ENCODE data around the gene SEC61A2. TPM values are rescaled to one million over a fixed set of nuclear protein-coding genes. Genes with fewer than 3 reads are reported as not detected.

SEC61A2 gene
- total and polyA plus RNA-seq, 2 of the 8 experiments (the other 6 are each of a cell fraction or from before 2014, with no cell fraction given) = 18.2 to 19.2 TPM

DNA sequence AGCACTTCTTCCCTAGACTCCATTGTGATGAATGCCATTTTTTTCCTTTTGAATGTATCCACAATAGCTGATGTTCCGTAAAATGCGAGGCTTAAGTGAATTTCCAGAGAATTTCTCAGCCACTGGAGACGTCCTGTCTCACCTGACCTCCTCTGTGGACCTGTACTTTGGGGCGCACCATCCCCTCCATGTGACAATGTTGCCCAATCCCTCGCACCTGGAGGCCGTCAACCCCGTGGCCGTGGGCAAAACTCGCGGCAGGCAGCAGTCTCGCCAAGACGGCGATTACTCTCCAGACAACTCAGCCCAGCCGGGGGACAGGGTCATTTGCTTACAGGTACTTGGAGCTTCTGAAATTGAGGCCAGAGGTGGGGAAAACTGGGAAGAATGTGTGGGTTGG, 40.6 kb upstream of the SEC61A2 start:
- no peak overlapping the region for H2BK120ac ChIP-seq (replicated peaks; ENCODE audit: low read depth, low read length)
- no peak overlapping the region for H2BK5ac ChIP-seq (ENCODE audit: low read depth, low read length)
- TF ChIP-seq PHF8 (conservative IDR thresholded peaks at IDR 0.05; ENCODE audit: low read depth, low read length) = no peak
- TF ChIP-seq TEAD4 (IDR thresholded peaks at IDR 0.05; ENCODE audit: low read depth, low read length) = no peak
- no peak for TF ChIP-seq CHD1 (IDR thresholded peaks at IDR 0.05; ENCODE audit: low read depth, low read length)
- TF ChIP-seq GABPA (IDR thresholded peaks at IDR 0.05; ENCODE audit: borderline replicate concordance, insufficient read depth, low read length) = no peak

More for the DNA sequence above, 40.6 kb upstream of the SEC61A2 start:
- no peak overlapping the region for H2BK15ac ChIP-seq (ENCODE audit: low read length)
- no peaks in the 10 kb centered on the region for H3K27me3 ChIP-seq (replicated peaks in 1 of 4; ENCODE audit: control insufficient read depth in 3 of 4, extremely low read depth in 1 of 4, insufficient read depth in 3 of 4, low read length in 3 of 4)
- peaks cover 21 to 84% (median 52%) of the 10 kb centered on the region in 4 experiments for H3K36me3 ChIP-seq (ENCODE audit: control insufficient read depth in 2 of 4, insufficient read depth in 4 of 4, low read length in 3 of 4)
- no peak overlapping the region for H3K4me3 ChIP-seq (ENCODE audit: extremely low read depth in 1 of 4, insufficient read depth in 2 of 4, low read depth in 3 of 4, low read length in 4 of 4)
- H3K27ac ChIP-seq (ENCODE audit: low read depth, low read length) = no peak overlapping the region
- H3K79me1 ChIP-seq (ENCODE audit: low read depth, low read length) = no peaks in the 10 kb centered on the region; the same call in 1 of the 2 replicates
- no peak overlapping the region for H3K56ac ChIP-seq (replicated peaks; ENCODE audit: insufficient read length, low read depth, low read length)
- H2AK5ac ChIP-seq (ENCODE audit: low read depth, low read length) = no peak overlapping the region
- ChIA-PET POLR2A (ENCODE audit: partially characterized antibody) (no interaction called here), CTCF (ENCODE audit: partially characterized antibody) (interaction anchor here (0.7 kb wide), 1 partner anchor 885 kb away, joined by 3 read pairs; no protein-coding TSS in a partner anchor)
- H2AFZ ChIP-seq (ENCODE audit: low read length) = no peak overlapping the region
- no peak overlapping the region for H2BK20ac ChIP-seq (ENCODE audit: low read length)
- H3K14ac ChIP-seq (ENCODE audit: insufficient read length) = no peak overlapping the region
- H3K9me3 ChIP-seq (ENCODE audit: insufficient read depth in 2 of 2, low read depth in 1 of 2, low read length in 1 of 2) = no peaks in the 10 kb centered on the region
- 0 out of 2 replicates have a peak overlapping the region, but pooled peaks have one; percentile 4 for H4K8ac ChIP-seq (ENCODE audit: extremely low read depth, insufficient read depth, low read length)
- H4K5ac ChIP-seq (ENCODE audit: insufficient read length, low read depth, low read length) = no peak overlapping the region
- H4K20me1 ChIP-seq (replicated peaks in 1 of 2; ENCODE audit: control insufficient read depth in 1 of 2, insufficient read depth in 2 of 2, low read length in 2 of 2) = no peaks in the 10 kb centered on the region
- DNase-seq (ENCODE audit: low read depth in 1 of 2, low spot score in 2 of 2) (no peak), FAIRE-seq (no peak)
- H3K79me2 ChIP-seq (ENCODE audit: control insufficient read depth in 1 of 2, insufficient read depth in 2 of 2, low read length in 2 of 2) = no peaks in the 10 kb centered on the region
- H4K91ac ChIP-seq (replicated peaks; ENCODE audit: insufficient read length, low read length) = no peak overlapping the region
- no peak overlapping the region for H3K4ac ChIP-seq (replicated peaks; ENCODE audit: insufficient read length, low read depth, low read length)
- no peak overlapping the region for H3K4me2 ChIP-seq (ENCODE audit: insufficient read depth in 1 of 2, low read depth in 2 of 2, low read length in 2 of 2)
- H3K4me1 ChIP-seq (replicated peaks in 1 of 4; ENCODE audit: control insufficient read depth in 3 of 4, insufficient read depth in 4 of 4, low read length in 3 of 4) = no peaks in the 10 kb centered on the region
- H3K23me2 ChIP-seq (ENCODE audit: low read depth, low read length) = no peaks in the 10 kb centered on the region
- H3K23ac ChIP-seq (ENCODE audit: insufficient read length) = no peak overlapping the region
- H3K9ac ChIP-seq (replicated peaks in 1 of 4; ENCODE audit: extremely low read depth in 1 of 4, low read depth in 3 of 4, low read length in 3 of 4) = no peak overlapping the region
- 96% methylated on average over 14 of the region's 14 CpGs; no CpG with 5 or more reads in 1 of the 2 experiments for WGBS, 2 experiments (ENCODE audit: extremely low coverage in 1 of 2, insufficient coverage in 1 of 2, insufficient read length in 1 of 2, insufficient replicate concordance in 2 of 2, low coverage in 1 of 2, low lambda C conversion rate in 2 of 2, missing lambda C conversion rate in 1 of 2)
- no peak overlapping the region for H2BK12ac ChIP-seq (ENCODE audit: low read depth, low read length)
- H3K18ac ChIP-seq (ENCODE audit: extremely low read depth, low read length) = no peak overlapping the region

Measured in H1 (cell line).